22Rv1 (cell line): ENCODE results near the gene DCLK3.

Source experiments
- H3K27ac ChIP-seq: fragments of 450-650 bp; 2 replicates; pipeline ENCODE4 v1.5.1; 2017
- ZFX ChIP-seq: fragments of 450-650 bp; IDR thresholded peaks from 2 replicates; pipeline ENCODE4 v1.6.1; 2017; ENCODE audit warnings: antibody characterized with exemption, borderline replicate concordance
- TF ChIP-seq, protein P1 (sequence below): fragments of 450-650 bp; IDR thresholded peaks from 2 replicates; pipeline ENCODE4 v1.5.1; 2017; ENCODE audit warnings: mild to moderate bottlenecking

DCLK3 gene

DNA sequence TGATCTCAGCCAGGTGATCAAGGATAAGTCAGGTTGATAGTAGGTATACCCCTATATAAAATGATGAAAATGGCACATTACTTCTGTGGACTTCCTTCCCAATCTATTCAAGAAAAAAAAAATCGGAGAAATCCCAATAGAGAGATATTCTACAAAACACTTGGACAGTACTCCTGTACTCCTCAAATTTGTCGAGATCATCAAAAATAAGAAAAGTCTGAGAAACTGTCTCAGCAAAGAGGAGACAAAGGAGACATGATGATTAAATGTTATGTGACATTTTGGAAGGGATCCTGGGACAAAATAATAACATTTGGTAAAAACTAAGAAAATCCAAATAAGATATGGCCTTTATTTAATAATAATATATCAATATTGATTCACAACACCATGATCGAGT lies 94.6 kb downstream of the DCLK3 start:
- TF ChIP-seq ZFX, result no peak

DNA sequence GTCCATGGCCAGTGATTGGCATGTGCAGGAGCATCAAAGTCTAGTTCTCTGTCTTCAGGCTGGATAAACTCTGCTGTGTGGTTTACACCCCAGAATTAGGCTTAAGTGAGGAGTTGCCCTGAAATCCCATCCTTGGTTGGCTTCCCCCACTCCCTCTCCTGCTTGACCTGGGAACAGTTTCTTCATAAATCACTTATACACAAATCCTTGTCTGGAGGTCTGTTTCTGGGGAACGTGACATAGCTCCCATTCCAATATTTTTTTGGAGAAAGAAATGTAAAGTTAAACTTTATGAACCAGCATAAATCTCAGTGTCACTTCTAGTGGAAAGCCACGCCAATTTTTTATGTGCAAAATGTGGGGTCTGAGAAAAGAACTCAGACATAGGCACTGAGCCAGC lies 98.2 kb downstream of the DCLK3 start:
- TF ChIP-seq ZFX, result no peak
- TF ChIP-seq, protein P1, sequence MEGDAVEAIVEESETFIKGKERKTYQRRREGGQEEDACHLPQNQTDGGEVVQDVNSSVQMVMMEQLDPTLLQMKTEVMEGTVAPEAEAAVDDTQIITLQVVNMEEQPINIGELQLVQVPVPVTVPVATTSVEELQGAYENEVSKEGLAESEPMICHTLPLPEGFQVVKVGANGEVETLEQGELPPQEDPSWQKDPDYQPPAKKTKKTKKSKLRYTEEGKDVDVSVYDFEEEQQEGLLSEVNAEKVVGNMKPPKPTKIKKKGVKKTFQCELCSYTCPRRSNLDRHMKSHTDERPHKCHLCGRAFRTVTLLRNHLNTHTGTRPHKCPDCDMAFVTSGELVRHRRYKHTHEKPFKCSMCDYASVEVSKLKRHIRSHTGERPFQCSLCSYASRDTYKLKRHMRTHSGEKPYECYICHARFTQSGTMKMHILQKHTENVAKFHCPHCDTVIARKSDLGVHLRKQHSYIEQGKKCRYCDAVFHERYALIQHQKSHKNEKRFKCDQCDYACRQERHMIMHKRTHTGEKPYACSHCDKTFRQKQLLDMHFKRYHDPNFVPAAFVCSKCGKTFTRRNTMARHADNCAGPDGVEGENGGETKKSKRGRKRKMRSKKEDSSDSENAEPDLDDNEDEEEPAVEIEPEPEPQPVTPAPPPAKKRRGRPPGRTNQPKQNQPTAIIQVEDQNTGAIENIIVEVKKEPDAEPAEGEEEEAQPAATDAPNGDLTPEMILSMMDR, result no peak
- H3K27ac ChIP-seq, result no peak overlapping the region

More for the DNA sequence above, 94.6 kb downstream of the DCLK3 start:
- H3K27ac ChIP-seq, result no peak overlapping the region

DNA sequence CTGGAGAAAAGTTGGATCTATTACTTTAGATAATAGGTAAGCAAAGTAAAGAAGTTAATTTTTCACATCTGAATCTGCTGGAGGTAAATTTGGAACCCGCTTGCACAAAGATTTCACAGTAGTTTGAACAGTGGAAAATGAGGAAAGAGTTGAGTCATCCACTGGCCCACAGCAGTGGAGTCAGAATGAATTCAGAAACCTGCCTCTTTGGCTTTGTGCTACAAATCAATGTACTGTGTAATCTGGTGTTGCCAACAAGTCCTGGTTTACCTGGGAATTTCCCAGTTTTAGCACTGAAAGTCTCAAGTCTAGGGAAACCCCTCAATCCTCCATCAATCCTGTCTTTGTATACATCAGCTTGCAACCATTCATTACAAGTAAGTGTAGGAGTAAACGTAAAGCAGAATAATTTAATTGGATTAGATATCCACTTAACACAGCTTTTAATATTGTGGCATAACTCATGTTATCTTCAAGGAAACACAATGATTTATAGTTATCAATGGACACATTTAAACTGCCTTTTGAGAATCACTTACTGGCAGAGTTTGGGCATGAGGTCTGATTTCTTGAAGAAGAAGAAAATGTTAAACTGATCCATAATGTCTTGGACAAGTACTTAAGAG lies 100.6 kb downstream of the DCLK3 start:
- no peak overlapping the region for H3K27ac ChIP-seq
- TF ChIP-seq, protein P1, result no peak
- no peak for TF ChIP-seq ZFX

DNA sequence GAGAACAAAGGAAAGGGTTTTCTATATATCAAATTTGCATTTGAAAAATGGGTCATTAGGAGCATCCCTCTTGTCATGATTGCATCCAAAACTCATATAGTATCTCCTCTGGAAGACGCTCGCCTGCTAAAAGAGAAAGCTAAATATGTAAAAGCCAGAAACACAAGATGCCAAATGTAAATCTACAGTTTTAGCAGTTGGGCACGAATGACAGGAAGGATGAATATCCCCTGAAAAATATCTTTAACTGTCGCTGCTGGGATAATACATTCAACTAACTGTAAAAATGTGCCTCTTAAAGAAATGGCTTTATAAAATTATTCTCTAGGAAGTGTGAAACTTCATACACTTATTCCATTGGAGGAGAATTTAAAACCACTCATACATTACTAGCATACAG lies 101.7 kb downstream of the DCLK3 start:
- TF ChIP-seq, protein P1, result no peak
- no peak for TF ChIP-seq ZFX
- no peak overlapping the region for H3K27ac ChIP-seq
